A673 (cell line): ENCODE data around the gene MON2. TPM values are rescaled to one million over a fixed set of nuclear protein-coding genes. Genes with fewer than 3 reads are reported as not detected.
"Not testable (repeated sequence)": the region's sequence is repeated elsewhere in the genome, so short reads cannot be mapped to it uniquely, and the experiment has no call there.

Experiments used
- BruUV-seq: library from RNA; stranded (reverse); fragments of 400-500 nt; replicated peaks from 2 replicates; lab custom pipeline; 2021; lab: Mats Ljungman, UMichigan
- CTCF ChIA-PET: fragments of 300-600 bp; sonication (Branson Sonifier 250); formaldehyde crosslinking; loops from one replicate; lab custom pipeline; 2022; ENCODE audit warnings: antibody characterized with exemption; lab: Charles Lee
- POLR2A ChIA-PET: fragments of 300-600 bp; sonication (Branson Sonifier 250); formaldehyde crosslinking; loops from one replicate; lab custom pipeline; 2022; ENCODE audit warnings: antibody characterized with exemption; ENCODE audit not compliant: low non-redundant PET; lab: Charles Lee
- DNase-seq: peaks from one replicate; pipeline ENCODE4 v3.0.0-alpha.2; 2015; ENCODE audit warnings: low spot score
- H3K27ac ChIP-seq: fragments of 200-600 bp; sonication (generic); 2 replicates; pipeline ENCODE4 v1.5.1; 2016; ENCODE audit warnings: mixed run types, low read depth, mild to moderate bottlenecking, mixed read lengths, antibody characterized with exemption, low read length; ENCODE audit not compliant: poor library complexity, severe bottlenecking
- H3K27me3 ChIP-seq: fragments of 200-600 bp; sonication (generic); replicated peaks from 2 replicates; pipeline ENCODE4 v1.6.1; 2017; ENCODE audit warnings: mixed run types, low read depth, mild to moderate bottlenecking, mixed read lengths, antibody characterized with exemption, low read length; ENCODE audit not compliant: insufficient read depth, poor library complexity
- H3K36me3 ChIP-seq: fragments of 200-600 bp; sonication (generic); 2 replicates; pipeline ENCODE4 v1.6.1; 2016; ENCODE audit warnings: mixed run types, mild to moderate bottlenecking, mixed read lengths, antibody characterized with exemption, low read length; ENCODE audit not compliant: insufficient read depth, poor library complexity, severe bottlenecking
- H3K4me1 ChIP-seq: fragments of 200-600 bp; sonication (generic); 2 replicates; pipeline ENCODE4 v1.6.1; 2017; ENCODE audit warnings: mixed run types, mild to moderate bottlenecking, mixed read lengths, antibody characterized with exemption, low read length; ENCODE audit not compliant: insufficient read depth, poor library complexity, severe bottlenecking
- H3K4me3 ChIP-seq: fragments of 200-600 bp; sonication (generic); 2 replicates; pipeline ENCODE4 v1.5.1; 2016; ENCODE audit warnings: low read depth, mixed run types, mild to moderate bottlenecking, mixed read lengths, low read length; ENCODE audit not compliant: poor library complexity, severe bottlenecking
- H3K9me3 ChIP-seq: fragments of 200-600 bp; sonication (generic); 2 replicates; pipeline ENCODE4 v1.6.1; 2016; ENCODE audit warnings: mixed run types, low read depth, mild to moderate bottlenecking, mixed read lengths, antibody characterized with exemption, low read length; ENCODE audit not compliant: poor library complexity, severe bottlenecking
- CTCF ChIP-seq: fragments of 300-800, 200-600 bp; sonication (generic); conservative IDR thresholded peaks from 2 replicates; pipeline ENCODE4 v1.5.1; 2017; ENCODE audit warnings: low read depth, mild to moderate bottlenecking, antibody characterized with exemption, low read length, moderate library complexity, mixed read lengths
- EZH2 ChIP-seq: fragments of 200-600 bp; sonication (generic); IDR thresholded peaks from 2 replicates; pipeline ENCODE4 v1.6.1; 2017; ENCODE audit warnings: borderline replicate concordance, low read depth, mild to moderate bottlenecking, mixed read lengths, antibody characterized with exemption, low read length; ENCODE audit not compliant: poor library complexity, severe bottlenecking
- intact Hi-C: fragments of 100-400 bp; cut with micrococcal nuclease; formaldehyde crosslinking; loops from one replicate; pipeline ENCODE4 v1.10.0; 2022; ENCODE audit not compliant: unreplicated experiment
- total RNA-seq: library from RNA; stranded (reverse); gene quantifications from 2 replicates; pipeline ENCODE4 v1.2.3, GENCODE V29; 2021

The MON2 gene
- total RNA-seq, 1 experiment from 2014 or later, result 36.0 TPM

GRCh38 chr12:62484233-62484632 is 17.6 kb downstream of the MON2 start:
- POLR2A ChIA-PET, result no interaction called here
- TF ChIP-seq EZH2 (no peak), CTCF (no peak)
- Histone ChIP-seq H3K4me1 (no peaks in the 10 kb centered on the region), H3K4me3 (no peak overlapping the region), H3K36me3 (no peaks in the 10 kb centered on the region), H3K27ac (no peak overlapping the region), H3K27me3 (no peaks in the 10 kb centered on the region), H3K9me3 (no peaks in the 10 kb centered on the region)
- BruUV-seq, result no TSS peak
- CTCF ChIA-PET, result no interaction called here
- intact Hi-C loops, result no loop called here
- no peak for DNase-seq

- no peak overlapping the region for H3K4me3 ChIP-seq
- H3K27ac ChIP-seq, result no peak overlapping the region
- H3K27me3 ChIP-seq, result no peaks in the 10 kb centered on the region
- CTCF ChIA-PET, result no interaction called here
- intact Hi-C loops, result no loop called here
- no TSS peak for BruUV-seq
- no peak for DNase-seq
- TF ChIP-seq CTCF (no peak), EZH2 (no peak)
- peaks cover 3% of the 10 kb centered on the region for H3K36me3 ChIP-seq
- POLR2A ChIA-PET, result no interaction called here
- no peaks in the 10 kb centered on the region for H3K9me3 ChIP-seq
- no peaks in the 10 kb centered on the region for H3K4me1 ChIP-seq
Measured at GRCh38 chr12:62505786-62506185, 39.2 kb downstream of the MON2 start.

DNA sequence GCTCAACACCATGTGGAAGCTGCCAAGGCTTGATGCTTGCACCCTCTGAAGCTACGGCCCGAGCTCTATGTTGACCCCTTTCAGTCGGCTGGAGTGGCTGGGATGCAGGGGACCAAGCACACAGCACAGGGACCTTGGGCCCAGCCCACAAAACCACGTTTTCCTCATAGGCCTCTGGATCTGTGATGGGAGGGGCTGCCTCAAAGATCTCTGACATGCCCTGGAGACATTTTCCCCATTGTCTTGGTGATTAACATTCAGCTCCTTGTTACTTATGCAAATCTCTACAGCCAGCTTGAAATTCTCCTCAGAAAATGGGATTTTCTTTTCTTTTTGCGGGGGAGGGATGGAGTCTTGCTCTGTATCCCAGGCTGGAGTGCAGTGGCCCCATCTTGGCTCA is 46.3 kb downstream of the MON2 start:
- DNase-seq, result no peak
- Histone ChIP-seq H3K4me1 (peaks cover 5% of the 10 kb centered on the region), H3K27me3 (no peaks in the 10 kb centered on the region), H3K9me3 (peaks cover 11% of the 10 kb centered on the region), H3K36me3 (peaks cover 3% of the 10 kb centered on the region), H3K4me3 (no peak overlapping the region), H3K27ac (no peak overlapping the region)
- ChIA-PET POLR2A (no interaction called here), CTCF (no interaction called here)
- no TSS peak for BruUV-seq
- intact Hi-C loops, result loop anchor here (10.0 kb wide), 1 partner anchor 1772 kb away; no protein-coding TSS in a partner anchor
- TF ChIP-seq EZH2 (no peak), CTCF (no peak)

DNA sequence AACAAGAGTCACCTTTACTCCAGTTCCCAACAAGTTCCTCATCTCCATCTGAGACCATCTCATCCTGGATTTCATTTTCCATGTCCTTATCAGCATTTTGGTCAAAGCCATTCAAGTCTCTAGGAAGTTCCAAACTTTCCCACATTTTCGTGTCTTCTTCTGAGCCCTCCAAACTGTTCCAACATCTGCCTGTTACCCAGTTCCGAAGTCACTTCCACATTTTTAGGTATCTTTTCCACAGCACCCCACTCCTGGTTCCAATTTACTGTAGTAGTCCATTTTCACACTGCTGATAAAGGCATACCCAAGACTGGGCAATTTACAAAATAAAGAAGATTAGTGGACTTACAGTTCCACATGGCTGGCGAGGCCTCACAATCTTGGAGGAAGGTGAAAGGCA is 47.5 kb downstream of the MON2 start:
- POLR2A ChIA-PET, H3K4me3 ChIP-seq, H3K27ac ChIP-seq, BruUV-seq, DNase-seq, H3K27me3 ChIP-seq, H3K36me3 ChIP-seq, CTCF ChIA-PET: not testable (repeated sequence)
- intact Hi-C loops, result loop anchor here (10.0 kb wide), 1 partner anchor 1771 kb away; no protein-coding TSS in a partner anchor
- Histone ChIP-seq H3K9me3 (peaks cover 11% of the 10 kb centered on the region), H3K4me1 (peaks cover 13% of the 10 kb centered on the region)
